GM23248 (cell line): ENCODE data around the gene FAM234A. TPM values are rescaled to one million over a fixed set of nuclear protein-coding genes. Genes with fewer than 3 reads are reported as not detected.

Experiments
- DNase-seq: peaks from one replicate; pipeline ENCODE4 v3.0.0-alpha.2; 2015
- H2AFZ ChIP-seq: fragments of 200-600 bp; sonication (generic); 2 replicates; pipeline ENCODE4 v1.6.1; 2016; ENCODE audit warnings: antibody characterized with exemption
- H3F3A ChIP-seq: fragments of 200-600 bp; sonication (generic); 2 replicates; pipeline ENCODE4 v1.6.1; 2016; ENCODE audit warnings: mild to moderate bottlenecking, antibody characterized with exemption, mixed run types; ENCODE audit not compliant: insufficient read depth
- H3K27ac ChIP-seq: fragments of 200-600 bp; sonication (generic); 2 replicates; pipeline ENCODE4 v1.5.1; 2016; ENCODE audit warnings: mild to moderate bottlenecking
- H3K27me3 ChIP-seq: fragments of 200-600 bp; sonication (generic); replicated peaks from 2 replicates; pipeline ENCODE4 v1.6.1; 2016; ENCODE audit warnings: mild to moderate bottlenecking; ENCODE audit not compliant: insufficient read depth
- H3K36me3 ChIP-seq: fragments of 200-600 bp; sonication (generic); 2 replicates; pipeline ENCODE4 v1.6.1; 2016; ENCODE audit warnings: low read depth, mild to moderate bottlenecking
- H3K4me1 ChIP-seq: fragments of 200-600 bp; sonication (generic); 2 replicates; pipeline ENCODE4 v1.6.1; 2016; ENCODE audit warnings: mild to moderate bottlenecking; ENCODE audit not compliant: insufficient read depth
- H3K4me2 ChIP-seq: fragments of 200-600 bp; sonication (generic); one replicate; pipeline ENCODE4 v1.6.1; 2016; ENCODE audit warnings: mild to moderate bottlenecking; ENCODE audit not compliant: unreplicated experiment
- H3K4me3 ChIP-seq: fragments of 200-600 bp; sonication (generic); 2 replicates; pipeline ENCODE4 v1.5.1; 2016; ENCODE audit warnings: mild to moderate bottlenecking
- H3K79me2 ChIP-seq: fragments of 200-600 bp; sonication (generic); 2 replicates; pipeline ENCODE4 v1.6.1; 2016; ENCODE audit warnings: mild to moderate bottlenecking; ENCODE audit not compliant: insufficient read depth
- H3K9ac ChIP-seq: fragments of 200-600 bp; sonication (generic); 2 replicates; pipeline ENCODE4 v1.6.1; 2016; ENCODE audit warnings: mild to moderate bottlenecking
- H3K9me2 ChIP-seq: fragments of 200-600 bp; sonication (generic); 2 replicates; pipeline ENCODE4 v1.6.1; 2016; ENCODE audit warnings: mixed run types, mild to moderate bottlenecking, moderate library complexity; ENCODE audit not compliant: insufficient read depth
- H3K9me3 ChIP-seq: fragments of 200-600 bp; sonication (generic); one replicate; pipeline ENCODE4 v1.6.1; 2017; ENCODE audit warnings: low read depth
- H4K20me1 ChIP-seq: fragments of 200-600 bp; sonication (generic); 2 replicates; pipeline ENCODE4 v1.6.0; 2016; ENCODE audit not compliant: insufficient read depth
- EZH2 ChIP-seq: fragments of 200-600 bp; sonication (generic); IDR thresholded peaks from 2 replicates; pipeline ENCODE4 v1.6.1; 2018; ENCODE audit warnings: antibody characterized with exemption, mild to moderate bottlenecking; ENCODE audit not compliant: insufficient read depth, poor library complexity, severe bottlenecking
- EZH2phosphoT487 ChIP-seq: fragments of 200-600 bp; sonication (generic); IDR thresholded peaks from 2 replicates; pipeline ENCODE4 v1.6.1; 2018; ENCODE audit warnings: antibody characterized with exemption, moderate library complexity, mild to moderate bottlenecking, low read depth; ENCODE audit not compliant: insufficient read depth
- whole genome bisulfite sequencing, 2 experiments: methylation state at CpG; one replicate each; pipeline ENCODE4 v1.1.6; 2015 to 2017; ENCODE audit warnings: low lambda C conversion rate in 2 of 2, low coverage in 1 of 2; ENCODE audit errors: missing lambda C conversion rate in 2 of 2; 5-methylcytosine and 5-hydroxymethylcytosine counted together
- in situ Hi-C: fragments of 300-500 bp; cut with MboI; formaldehyde crosslinking; loops from 2 replicates; pipeline ENCODE4 v1.15.0; 2020
- polyA plus RNA-seq: library from polyadenylated mRNA; unstranded; fragments of >200 nt; fragmentation: Nextera tagmentation; extraction: Ambion mirVana; gene quantifications from 2 replicates; pipeline ENCODE4 v1.2.1, GENCODE V29; 2016
- total RNA-seq: library from RNA; depleted of rRNA; stranded (reverse); fragments of >200 nt; shearing (Covaris generic); gene quantifications from 2 replicates; pipeline ENCODE4 v1.2.3, GENCODE V29; 2014

FAM234A gene
- total and polyA plus RNA-seq, 2 experiments from 2014 or later, result 113 to 165 TPM

DNA sequence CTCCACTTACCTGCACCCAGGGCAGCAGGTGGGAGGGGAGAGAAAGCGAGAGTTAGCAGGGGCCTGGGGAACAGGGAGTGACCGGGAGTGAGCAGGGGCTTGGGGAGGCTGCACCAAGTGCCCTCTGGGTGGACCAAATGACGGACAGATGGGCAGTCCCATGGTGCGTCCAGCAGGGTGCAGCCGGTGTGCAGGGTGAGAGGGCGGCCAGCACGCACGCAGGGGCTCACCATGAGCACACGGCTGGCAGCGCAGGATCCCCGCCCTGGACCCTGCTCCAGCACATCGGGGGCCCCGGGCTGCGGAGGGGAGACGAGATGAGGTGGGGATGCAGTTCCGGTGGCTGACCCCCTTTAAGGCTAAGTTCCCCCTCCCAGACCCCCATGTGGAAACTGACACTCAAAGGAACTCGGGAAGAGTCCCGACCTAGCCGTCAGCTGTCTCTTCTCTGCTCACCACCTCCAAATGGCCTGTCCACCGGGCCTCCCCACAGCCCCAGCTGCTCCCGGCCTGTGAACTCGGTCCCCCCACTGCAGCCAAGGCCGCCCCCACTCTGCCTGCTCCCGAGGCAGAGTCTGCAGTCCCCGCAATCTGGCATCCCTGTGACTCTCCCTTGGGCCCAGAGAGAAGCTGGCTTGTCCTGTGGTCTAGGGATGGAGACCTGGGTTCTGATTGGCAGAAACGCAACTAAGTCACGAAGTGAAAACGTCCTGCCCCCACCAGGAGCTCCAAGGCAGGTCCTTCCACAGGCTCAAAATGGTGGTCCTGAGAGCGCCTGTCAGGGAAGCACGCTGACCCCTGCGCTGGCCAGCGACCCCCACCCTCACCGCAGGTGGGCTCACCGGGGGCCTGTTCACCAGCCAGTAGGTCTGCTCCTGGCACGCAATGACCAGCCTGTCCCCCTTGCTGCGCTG is 38.3 kb downstream of the FAM234A start:
- in situ Hi-C loops, result no loop called here
- no peaks in the 10 kb centered on the region for H3K9me2 ChIP-seq
- no peaks in the 10 kb centered on the region for H3K4me1 ChIP-seq
- no peaks in the 10 kb centered on the region for H3K79me2 ChIP-seq
- no peaks in the 10 kb centered on the region for H3F3A ChIP-seq
- no peaks in the 10 kb centered on the region for H4K20me1 ChIP-seq
- no peak overlapping the region for H3K27ac ChIP-seq
- H3K27me3 ChIP-seq, result no peaks in the 10 kb centered on the region
- DNase-seq, result no peak
- TF ChIP-seq EZH2phosphoT487, result no peak
- TF ChIP-seq EZH2, result no peak
- no peak overlapping the region for H3K4me2 ChIP-seq
- H3K4me3 ChIP-seq, result no peak overlapping the region
- no peaks in the 10 kb centered on the region for H3K9me3 ChIP-seq
- no peak overlapping the region for H2AFZ ChIP-seq
- no peaks in the 10 kb centered on the region for H3K36me3 ChIP-seq
- 87 to 89% methylated on average over 29 to 34 of the region's 36 CpGs for WGBS, 2 experiments
- no peak overlapping the region for H3K9ac ChIP-seq

DNA sequence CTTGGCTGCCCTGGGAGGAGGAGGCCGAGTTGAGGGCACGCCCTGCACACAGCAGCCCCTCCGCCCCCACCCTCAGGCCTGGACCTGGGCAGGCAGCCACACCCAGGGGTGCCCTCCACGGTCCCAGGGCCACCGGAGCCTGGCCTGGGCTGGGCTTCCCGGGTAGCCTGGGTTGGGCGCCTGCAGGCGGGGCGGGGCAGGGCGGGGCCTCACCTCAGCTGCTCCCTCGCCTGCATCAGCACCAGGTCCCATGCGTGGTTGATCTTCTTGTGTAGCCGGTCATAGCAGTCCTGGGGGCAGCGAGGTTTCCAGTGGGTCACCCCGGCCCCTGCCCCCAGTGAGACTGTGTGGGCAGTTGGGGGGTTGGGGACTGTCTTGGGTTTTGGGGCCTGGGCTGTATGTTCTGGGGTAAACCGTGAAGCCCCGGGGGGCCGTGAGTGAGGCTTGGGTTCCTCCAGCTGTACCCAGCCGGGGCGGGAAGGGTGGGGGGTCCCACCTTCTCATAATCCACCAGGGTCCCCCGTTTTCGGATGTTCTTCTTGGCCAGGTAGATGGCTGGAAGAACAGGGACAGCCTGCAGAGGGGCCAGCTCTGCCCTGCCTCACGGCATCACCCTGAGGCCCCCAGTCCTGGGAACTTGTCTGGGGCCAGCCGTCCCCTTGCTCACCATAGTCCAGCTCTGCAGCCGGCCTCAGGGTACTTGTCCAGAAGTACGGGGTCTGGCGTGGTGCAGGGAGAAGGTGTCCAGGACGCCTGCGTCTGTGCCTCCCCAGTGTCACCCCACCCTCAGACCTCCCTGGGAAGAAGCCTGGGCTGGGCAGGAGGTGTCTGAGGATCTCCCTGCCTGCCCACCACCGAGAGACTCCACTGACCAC is 39.2 kb downstream of the FAM234A start:
- in situ Hi-C loops, result no loop called here
- Histone ChIP-seq H3K9ac (no peak overlapping the region), H4K20me1 (no peaks in the 10 kb centered on the region), H3K9me3 (no peaks in the 10 kb centered on the region), H3K9me2 (no peaks in the 10 kb centered on the region), H3K79me2 (no peaks in the 10 kb centered on the region), H3K27me3 (no peaks in the 10 kb centered on the region), H3F3A (no peaks in the 10 kb centered on the region), H3K4me2 (no peak overlapping the region), H3K4me1 (no peaks in the 10 kb centered on the region), H3K27ac (no peak overlapping the region), H3K36me3 (no peaks in the 10 kb centered on the region), H2AFZ (no peak overlapping the region), H3K4me3 (no peak overlapping the region)
- no peak for DNase-seq
- TF ChIP-seq EZH2phosphoT487, result no peak
- TF ChIP-seq EZH2, result no peak
- WGBS, 2 experiments, result 91 to 92% methylated on average over 18 to 29 of the region's 30 CpGs

DNA sequence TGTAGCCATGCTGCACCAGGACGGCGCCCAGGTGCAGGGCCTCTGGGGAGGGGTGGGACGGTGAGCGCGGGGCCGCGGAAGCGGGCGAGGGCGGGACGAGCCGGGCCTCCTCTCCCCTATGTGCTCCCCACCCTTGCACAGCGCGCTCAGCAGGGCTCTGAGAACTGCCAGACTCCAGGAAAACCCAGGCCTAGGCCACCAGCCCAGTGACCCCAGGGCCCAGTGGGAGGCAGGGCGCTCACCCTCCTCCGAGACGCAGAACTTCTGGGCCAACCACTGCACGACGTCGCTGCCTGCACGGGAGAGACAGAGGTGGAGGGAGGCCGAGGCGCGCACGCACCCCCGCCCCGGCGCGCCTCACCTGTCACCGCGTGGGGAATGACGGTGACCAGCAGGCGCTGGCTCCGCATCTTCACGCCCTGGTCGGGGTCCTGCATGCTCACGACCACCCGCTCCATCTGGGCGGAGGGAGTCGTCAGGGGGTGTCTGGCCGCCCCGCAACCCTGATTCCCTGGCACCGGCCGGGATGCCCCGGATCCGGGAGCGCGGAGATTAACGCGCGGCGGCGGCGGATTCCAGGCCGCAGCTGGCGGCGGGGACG is 40.5 kb downstream of the FAM234A start:
- Histone ChIP-seq H3K27me3 (0 out of 2 replicates have a peak, but pooled peaks cover 3% of the 10 kb centered on the region), H3F3A (no peaks in the 10 kb centered on the region), H3K9me2 (no peaks in the 10 kb centered on the region), H3K4me2 (peak overlapping the region; percentile 36), H3K4me1 (no peaks in the 10 kb centered on the region), H3K9me3 (no peaks in the 10 kb centered on the region), H2AFZ (no peak overlapping the region; the same call in 1 of the 2 replicates), H3K27ac (no peak overlapping the region), H3K36me3 (no peaks in the 10 kb centered on the region), H4K20me1 (no peaks in the 10 kb centered on the region), H3K4me3 (peak overlapping the region; percentile 59), H3K9ac (peak overlapping the region; percentile 33), H3K79me2 (no peaks in the 10 kb centered on the region)
- in situ Hi-C loops, result no loop called here
- WGBS, 2 experiments, result 3 to 5% methylated on average over 35 to 48 of the region's 58 CpGs
- no peak for TF ChIP-seq EZH2phosphoT487
- no peak for TF ChIP-seq EZH2
- DNase-seq, result peak; percentile 38

GRCh38 chr16:275786-276232 is 41.2 kb downstream of the FAM234A start, which contains the start of gene RGS11:
Gene RGS11, minus strand, starts transcription at chr16:275944. Its CDS starts 33 bp downstream, at chr16:275911.
- no peaks in the 10 kb centered on the region for H3K79me2 ChIP-seq
- H3K4me2 ChIP-seq, result peak within 1 kb of the TSS; percentile 36
- in situ Hi-C loops, result no loop called here
- H3K36me3 ChIP-seq, result no peaks in the 10 kb centered on the region
- H3K4me1 ChIP-seq, result no peaks in the 10 kb centered on the region
- H3F3A ChIP-seq, result no peaks in the 10 kb centered on the region
- peak within 1 kb of the TSS; percentile 54 for H3K9ac ChIP-seq
- no peak within 1 kb of the TSS for H3K27ac ChIP-seq
- TF ChIP-seq EZH2phosphoT487, result no peak
- TF ChIP-seq EZH2, result no peak
- no peaks in the 10 kb centered on the region for H4K20me1 ChIP-seq
- H3K9me3 ChIP-seq, result no peaks in the 10 kb centered on the region
- H3K27me3 ChIP-seq, result 0 out of 2 replicates have a peak, but pooled peaks cover 3% of the 10 kb centered on the region
- H3K4me3 ChIP-seq, result peak within 1 kb of the TSS; percentile 59
- no peaks in the 10 kb centered on the region for H3K9me2 ChIP-seq
- peak within 1 kb of the TSS; percentile 63; the same call in 1 of the 2 replicates for H2AFZ ChIP-seq
- DNase-seq, result peak; percentile 45
- WGBS, 2 experiments, result 7% methylated on average over 14 to 21 of the region's 56 CpGs
